Measurements from ENCODE around the gene CIDEA.

The CIDEA gene

DNA sequence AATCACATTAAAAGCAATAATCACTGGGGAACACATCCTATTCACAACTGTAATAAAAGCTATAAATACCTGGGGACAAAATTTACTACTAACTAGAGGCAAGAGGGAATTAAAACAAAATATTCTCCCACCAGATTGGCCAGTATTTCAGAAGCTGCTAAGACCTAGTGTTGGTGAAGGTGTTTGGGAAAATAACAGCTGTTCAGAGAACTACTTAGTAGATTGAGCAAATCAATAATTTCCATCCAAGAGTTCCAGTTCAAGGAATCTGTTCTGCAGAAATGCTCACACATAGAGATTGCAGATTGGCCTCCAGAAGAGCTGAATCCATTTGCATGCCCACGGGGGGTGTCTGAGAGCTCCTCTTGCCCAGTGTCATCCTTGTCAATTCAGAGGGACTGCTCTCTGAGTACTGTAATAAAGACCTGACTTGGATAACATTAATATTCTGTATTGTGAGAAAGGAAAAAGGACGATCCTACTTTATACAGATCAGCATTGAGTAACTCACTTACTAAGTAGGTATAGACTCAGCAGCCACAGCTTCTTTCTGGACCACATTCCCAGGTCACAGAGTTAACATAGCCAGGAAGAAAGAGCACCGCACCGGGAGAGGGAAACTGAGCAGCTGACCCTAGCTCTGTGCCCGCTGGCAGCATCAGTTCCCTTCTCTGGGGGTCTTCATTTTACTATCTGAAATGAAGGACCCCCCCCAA, 59.5 kb downstream of the CIDEA start:
- Histone ChIP-seq H4K20me1 (ENCODE audit: low read depth, low read length) (no peaks in the 10 kb centered on the region), H3K9me2 (replicated peaks; ENCODE audit: insufficient read depth, low read length) (no peaks in the 10 kb centered on the region), H2AFZ (ENCODE audit: low read depth, low read length, severe bottlenecking) (no peak overlapping the region), H3F3A (ENCODE audit: insufficient read depth) (no peaks in the 10 kb centered on the region), H3K4me3 (ENCODE audit: insufficient read depth, low read length, poor library complexity, severe bottlenecking) (no peak overlapping the region), H3K9ac (ENCODE audit: low read length) (no peak overlapping the region), H3K9me3 (ENCODE audit: insufficient read depth, low read length) (no peaks in the 10 kb centered on the region), H3K4me2 (ENCODE audit: low read depth, low read length, poor library complexity, severe bottlenecking) (no peak overlapping the region), H3K36me3 (ENCODE audit: low read length) (no peaks in the 10 kb centered on the region), H3K79me2 (ENCODE audit: insufficient read depth, low read length) (no peaks in the 10 kb centered on the region), H3K27me3 (ENCODE audit: low read length) (no peaks in the 10 kb centered on the region), H3K27ac (ENCODE audit: low read depth, low read length) (no peak overlapping the region)
- TF ChIP-seq, protein P1, sequence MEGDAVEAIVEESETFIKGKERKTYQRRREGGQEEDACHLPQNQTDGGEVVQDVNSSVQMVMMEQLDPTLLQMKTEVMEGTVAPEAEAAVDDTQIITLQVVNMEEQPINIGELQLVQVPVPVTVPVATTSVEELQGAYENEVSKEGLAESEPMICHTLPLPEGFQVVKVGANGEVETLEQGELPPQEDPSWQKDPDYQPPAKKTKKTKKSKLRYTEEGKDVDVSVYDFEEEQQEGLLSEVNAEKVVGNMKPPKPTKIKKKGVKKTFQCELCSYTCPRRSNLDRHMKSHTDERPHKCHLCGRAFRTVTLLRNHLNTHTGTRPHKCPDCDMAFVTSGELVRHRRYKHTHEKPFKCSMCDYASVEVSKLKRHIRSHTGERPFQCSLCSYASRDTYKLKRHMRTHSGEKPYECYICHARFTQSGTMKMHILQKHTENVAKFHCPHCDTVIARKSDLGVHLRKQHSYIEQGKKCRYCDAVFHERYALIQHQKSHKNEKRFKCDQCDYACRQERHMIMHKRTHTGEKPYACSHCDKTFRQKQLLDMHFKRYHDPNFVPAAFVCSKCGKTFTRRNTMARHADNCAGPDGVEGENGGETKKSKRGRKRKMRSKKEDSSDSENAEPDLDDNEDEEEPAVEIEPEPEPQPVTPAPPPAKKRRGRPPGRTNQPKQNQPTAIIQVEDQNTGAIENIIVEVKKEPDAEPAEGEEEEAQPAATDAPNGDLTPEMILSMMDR (IDR thresholded peaks at IDR 0.05; ENCODE audit: insufficient read depth, low read length, poor library complexity, severe bottlenecking), result no peak
- TF ChIP-seq EZH2phosphoT487 (conservative IDR thresholded peaks at IDR 0.05; ENCODE audit: low read length), result no peak

DNA sequence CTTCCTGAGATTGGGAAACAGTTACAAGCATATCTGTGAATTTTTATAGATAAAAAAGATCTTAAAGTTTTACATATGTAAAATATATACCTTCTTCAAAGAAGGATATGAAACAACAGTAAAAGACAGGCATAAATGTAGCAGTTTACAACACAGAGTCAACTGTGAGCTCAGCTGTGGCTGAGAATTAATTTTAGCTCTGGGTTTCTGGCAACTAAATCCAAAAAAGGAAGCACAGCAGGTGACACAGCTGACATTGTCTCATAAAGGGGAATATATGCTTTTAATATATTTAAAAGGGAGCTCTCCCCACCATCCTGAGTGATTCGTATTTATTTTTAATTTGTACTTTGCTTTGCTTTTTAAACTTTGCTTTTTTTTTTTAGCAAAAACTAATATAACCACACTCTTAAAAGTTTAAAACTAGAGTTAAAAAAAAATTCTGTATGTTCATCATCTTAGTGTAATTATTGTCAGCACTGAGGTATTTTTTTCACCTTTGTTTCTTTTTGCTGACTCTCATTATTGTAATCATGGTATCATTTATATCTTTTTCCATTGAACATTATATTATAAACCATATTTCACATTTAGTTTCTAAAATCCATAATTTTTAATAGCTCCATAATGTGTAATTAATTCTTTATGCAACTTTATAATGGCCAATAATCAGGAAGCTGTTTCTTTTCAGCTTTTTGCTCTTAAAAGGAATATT, 60.6 kb downstream of the CIDEA start:
- Histone ChIP-seq H3K4me2 (ENCODE audit: low read depth, low read length, poor library complexity, severe bottlenecking) (no peak overlapping the region), H4K20me1 (ENCODE audit: low read depth, low read length) (no peaks in the 10 kb centered on the region), H3K27me3 (ENCODE audit: low read length) (no peaks in the 10 kb centered on the region), H3K79me2 (ENCODE audit: insufficient read depth, low read length) (no peaks in the 10 kb centered on the region), H3K9me3 (ENCODE audit: insufficient read depth, low read length) (no peaks in the 10 kb centered on the region), H3K9me2 (replicated peaks; ENCODE audit: insufficient read depth, low read length) (no peaks in the 10 kb centered on the region), H3K27ac (ENCODE audit: low read depth, low read length) (no peak overlapping the region), H3F3A (ENCODE audit: insufficient read depth) (no peaks in the 10 kb centered on the region), H2AFZ (ENCODE audit: low read depth, low read length, severe bottlenecking) (no peak overlapping the region), H3K4me3 (ENCODE audit: insufficient read depth, low read length, poor library complexity, severe bottlenecking) (no peak overlapping the region), H3K9ac (ENCODE audit: low read length) (no peak overlapping the region), H3K36me3 (ENCODE audit: low read length) (no peaks in the 10 kb centered on the region)
- TF ChIP-seq EZH2phosphoT487 (conservative IDR thresholded peaks at IDR 0.05; ENCODE audit: low read length), result no peak

DNA sequence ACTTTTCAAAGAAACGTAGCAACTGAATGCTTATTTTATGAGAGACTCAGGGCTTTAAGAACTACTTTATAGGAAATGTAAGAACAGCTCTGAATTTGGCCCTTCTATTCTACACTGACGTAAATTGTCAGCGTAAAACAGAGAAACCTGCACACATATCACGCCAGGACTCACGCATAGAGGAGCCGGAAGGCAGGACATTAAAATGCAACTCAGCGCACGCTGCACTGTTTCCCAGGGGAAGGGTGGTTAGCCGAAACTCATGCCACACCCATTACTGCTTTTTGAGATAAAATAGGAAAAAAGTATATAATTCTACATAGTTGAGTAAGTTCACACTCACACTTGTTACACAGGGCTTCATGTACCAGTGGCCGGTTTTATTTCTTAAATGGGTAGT, 61.3 kb downstream of the CIDEA start:
- H3K9me2 ChIP-seq (replicated peaks; ENCODE audit: insufficient read depth, low read length), result no peaks in the 10 kb centered on the region
- H3K4me2 ChIP-seq (ENCODE audit: low read depth, low read length, poor library complexity, severe bottlenecking), result no peak overlapping the region
- H4K20me1 ChIP-seq (ENCODE audit: low read depth, low read length), result no peaks in the 10 kb centered on the region
- no peak overlapping the region for H2AFZ ChIP-seq (ENCODE audit: low read depth, low read length, severe bottlenecking)
- no peaks in the 10 kb centered on the region for H3F3A ChIP-seq (ENCODE audit: insufficient read depth)
- H3K36me3 ChIP-seq (ENCODE audit: low read length), result no peaks in the 10 kb centered on the region
- no peaks in the 10 kb centered on the region for H3K79me2 ChIP-seq (ENCODE audit: insufficient read depth, low read length)
- TF ChIP-seq, protein P1 (IDR thresholded peaks at IDR 0.05; ENCODE audit: insufficient read depth, low read length, poor library complexity, severe bottlenecking), result no peak
- TF ChIP-seq EZH2phosphoT487 (conservative IDR thresholded peaks at IDR 0.05; ENCODE audit: low read length), result no peak
- H3K9ac ChIP-seq (ENCODE audit: low read length), result no peak overlapping the region
- no peaks in the 10 kb centered on the region for H3K27me3 ChIP-seq (ENCODE audit: low read length)
- no peak overlapping the region for H3K27ac ChIP-seq (ENCODE audit: low read depth, low read length)
- H3K9me3 ChIP-seq (ENCODE audit: insufficient read depth, low read length), result no peaks in the 10 kb centered on the region
- no peak overlapping the region for H3K4me3 ChIP-seq (ENCODE audit: insufficient read depth, low read length, poor library complexity, severe bottlenecking)

DNA sequence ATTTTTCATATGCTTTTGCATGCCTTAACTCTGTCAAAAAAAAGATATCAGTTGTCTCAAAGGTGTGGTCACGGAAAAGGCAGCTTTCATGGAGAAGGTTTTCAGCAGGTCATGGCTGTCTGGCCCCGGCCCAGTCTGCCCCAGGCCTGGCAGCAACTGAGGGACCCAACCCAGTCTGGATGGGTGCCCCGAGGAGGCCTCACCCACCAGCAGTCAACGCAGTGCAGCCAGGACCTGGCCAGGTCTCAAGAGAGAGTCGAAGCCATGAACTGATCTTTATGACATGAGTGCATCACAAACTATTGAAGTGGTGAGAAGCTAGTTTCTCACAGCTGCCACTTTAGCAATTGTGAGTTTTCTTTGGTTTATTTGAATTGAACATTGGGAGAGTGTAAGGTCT, 61.8 kb downstream of the CIDEA start:
- no peaks in the 10 kb centered on the region for H4K20me1 ChIP-seq (ENCODE audit: low read depth, low read length)
- no peak for TF ChIP-seq EZH2phosphoT487 (conservative IDR thresholded peaks at IDR 0.05; ENCODE audit: low read length)
- TF ChIP-seq, protein P1 (IDR thresholded peaks at IDR 0.05; ENCODE audit: insufficient read depth, low read length, poor library complexity, severe bottlenecking), result no peak
- no peak overlapping the region for H3K9ac ChIP-seq (ENCODE audit: low read length)
- H3F3A ChIP-seq (ENCODE audit: insufficient read depth), result no peaks in the 10 kb centered on the region
- no peak overlapping the region for H3K27ac ChIP-seq (ENCODE audit: low read depth, low read length)
- H3K4me3 ChIP-seq (ENCODE audit: insufficient read depth, low read length, poor library complexity, severe bottlenecking), result no peak overlapping the region
- H3K79me2 ChIP-seq (ENCODE audit: insufficient read depth, low read length), result no peaks in the 10 kb centered on the region
- H2AFZ ChIP-seq (ENCODE audit: low read depth, low read length, severe bottlenecking), result no peak overlapping the region
- H3K4me2 ChIP-seq (ENCODE audit: low read depth, low read length, poor library complexity, severe bottlenecking), result no peak overlapping the region
- H3K9me2 ChIP-seq (replicated peaks; ENCODE audit: insufficient read depth, low read length), result no peaks in the 10 kb centered on the region
- H3K36me3 ChIP-seq (ENCODE audit: low read length), result no peaks in the 10 kb centered on the region
- H3K9me3 ChIP-seq (ENCODE audit: insufficient read depth, low read length), result no peaks in the 10 kb centered on the region
- H3K27me3 ChIP-seq (ENCODE audit: low read length), result no peaks in the 10 kb centered on the region

All from SU-DHL-6 (cell line).